ENCODE data around the gene GSTM5. TPM values are rescaled to one million over a fixed set of nuclear protein-coding genes. Genes with fewer than 3 reads are reported as not detected.

GSTM5 gene
- total and polyA plus RNA-seq, 2 of the 8 experiments (the other 6 are each of a cell fraction or from before 2014, with no cell fraction given): 0.24 to 0.89 TPM

DNA sequence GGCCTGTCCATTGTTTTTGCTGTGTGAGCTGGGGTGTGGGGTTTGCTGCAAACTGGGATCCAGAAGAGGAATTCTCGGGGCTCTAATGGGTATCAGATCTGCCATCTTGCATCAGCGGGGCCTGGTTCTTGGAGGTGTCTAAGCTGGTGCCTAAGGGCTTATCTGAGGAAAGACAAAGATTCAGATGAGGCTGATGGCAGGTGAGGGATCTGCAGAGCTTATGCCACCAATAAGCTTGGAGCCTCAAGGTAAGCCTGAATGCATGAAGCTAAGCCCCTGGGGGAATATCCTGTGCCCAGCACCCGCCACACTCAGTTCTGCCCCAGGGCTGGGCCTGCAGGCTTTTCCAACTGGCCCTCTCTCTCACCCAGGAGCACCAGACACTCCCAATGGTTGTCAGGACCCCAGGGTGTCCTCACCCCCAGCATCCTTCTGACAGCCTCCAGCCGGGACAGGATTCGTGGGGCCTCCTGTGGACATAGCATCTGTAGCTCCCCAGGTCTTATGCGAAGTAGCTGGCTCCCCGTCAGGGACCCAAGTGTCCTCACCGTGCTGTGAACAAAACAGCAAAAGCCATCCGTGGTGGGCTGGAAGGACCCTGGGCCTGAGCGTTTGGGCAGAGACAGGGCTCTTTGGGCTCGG lies 38.3 kb downstream of the GSTM5 start:
- no peak overlapping the region for H4K5ac ChIP-seq (ENCODE audit: insufficient read length, low read depth, low read length)
- H3K23ac ChIP-seq (ENCODE audit: insufficient read length): no peak overlapping the region
- FAIRE-seq (no peak), DNase-seq (ENCODE audit: low read depth in 1 of 2, low spot score in 2 of 2) (no peak)
- H3K27ac ChIP-seq (ENCODE audit: low read depth, low read length): no peak overlapping the region
- H2BK120ac ChIP-seq (replicated peaks; ENCODE audit: low read depth, low read length): no peak overlapping the region
- no peak overlapping the region for H2BK12ac ChIP-seq (ENCODE audit: low read depth, low read length)
- H3K79me2 ChIP-seq (ENCODE audit: control insufficient read depth in 1 of 2, insufficient read depth in 2 of 2, low read length in 2 of 2): no peaks in the 10 kb centered on the region
- H3K14ac ChIP-seq (ENCODE audit: insufficient read length): no peak overlapping the region
- H2AK5ac ChIP-seq (ENCODE audit: low read depth, low read length): no peak overlapping the region
- no peak overlapping the region for H3K4ac ChIP-seq (replicated peaks; ENCODE audit: insufficient read length, low read depth, low read length)
- H3K23me2 ChIP-seq (ENCODE audit: low read depth, low read length): 0 out of 2 replicates have a peak, but pooled peaks cover 2% of the 10 kb centered on the region
- ChIA-PET POLR2A (ENCODE audit: partially characterized antibody) (interaction anchor here (1.0 to 2.4 kb wide), 2 partner anchors 10 to 16 kb away, joined by 3 to 9 read pairs; partner anchors contain the start of gene GSTM3), CTCF (ENCODE audit: partially characterized antibody) (interaction anchor here (0.9 to 3.1 kb wide), 7 partner anchors 10 to 260 kb away, joined by 3 to 14 read pairs (median 4); no protein-coding TSS in a partner anchor)
- no peak overlapping the region for H3K18ac ChIP-seq (ENCODE audit: extremely low read depth, low read length)
- H4K91ac ChIP-seq (replicated peaks; ENCODE audit: insufficient read length, low read length): no peak overlapping the region
- H3K27me3 ChIP-seq (replicated peaks in 1 of 4; ENCODE audit: control insufficient read depth in 3 of 4, extremely low read depth in 1 of 4, insufficient read depth in 3 of 4, low read length in 3 of 4): no peaks in the 10 kb centered on the region
- H3K36me3 ChIP-seq (ENCODE audit: control insufficient read depth in 2 of 4, insufficient read depth in 4 of 4, low read length in 3 of 4): no peaks in the 10 kb centered on the region
- H4K8ac ChIP-seq (ENCODE audit: extremely low read depth, insufficient read depth, low read length): no peak overlapping the region
- H3K9me3 ChIP-seq (ENCODE audit: insufficient read depth in 2 of 2, low read depth in 1 of 2, low read length in 1 of 2): peaks cover 4 to 18% of the 10 kb centered on the region in 2 experiments; a peak in 3 of 4 replicates
- no peaks in the 10 kb centered on the region for H3K4me1 ChIP-seq (replicated peaks in 1 of 4; ENCODE audit: control insufficient read depth in 3 of 4, insufficient read depth in 4 of 4, low read length in 3 of 4)
- H3K9ac ChIP-seq (replicated peaks in 1 of 4; ENCODE audit: extremely low read depth in 1 of 4, low read depth in 3 of 4, low read length in 3 of 4): no peak overlapping the region
- no peak overlapping the region for H2BK5ac ChIP-seq (ENCODE audit: low read depth, low read length)
- no peak overlapping the region for H3K4me2 ChIP-seq (ENCODE audit: insufficient read depth in 1 of 2, low read depth in 2 of 2, low read length in 2 of 2)
- no peaks in the 10 kb centered on the region for H4K20me1 ChIP-seq (replicated peaks in 1 of 2; ENCODE audit: control insufficient read depth in 1 of 2, insufficient read depth in 2 of 2, low read length in 2 of 2)
- no peak overlapping the region for H2BK20ac ChIP-seq (ENCODE audit: low read length)
- H3K4me3 ChIP-seq (ENCODE audit: extremely low read depth in 1 of 4, insufficient read depth in 2 of 4, low read depth in 3 of 4, low read length in 4 of 4): no peak overlapping the region
- WGBS, 2 experiments (ENCODE audit: extremely low coverage in 1 of 2, insufficient coverage in 1 of 2, insufficient read length in 1 of 2, insufficient replicate concordance in 2 of 2, low coverage in 1 of 2, low lambda C conversion rate in 2 of 2, missing lambda C conversion rate in 1 of 2): 91% methylated on average over 11 of the region's 11 CpGs; no CpG with 5 or more reads in 1 of the 2 experiments
- no peak overlapping the region for H2AFZ ChIP-seq (ENCODE audit: low read length)
- no peak overlapping the region for H2BK15ac ChIP-seq (ENCODE audit: low read length)
- no peaks in the 10 kb centered on the region for H3K79me1 ChIP-seq (ENCODE audit: low read depth, low read length)
- no peak overlapping the region for H3K56ac ChIP-seq (replicated peaks; ENCODE audit: insufficient read length, low read depth, low read length)
- TF ChIP-seq RNF2 (IDR thresholded peaks at IDR 0.05; ENCODE audit: borderline replicate concordance, low read depth, low read length, missing control alignments, poor library complexity, severe bottlenecking) (no peak), EP300 (IDR thresholded peaks at IDR 0.05; ENCODE audit: borderline replicate concordance in 1 of 2, low read depth in 2 of 2, low read length in 2 of 2) (no peak), JUND (IDR thresholded peaks at IDR 0.05; ENCODE audit: low read length) (no peak), KDM5A (IDR thresholded peaks at IDR 0.05; ENCODE audit: low read length) (no peak), RAD21 (IDR thresholded peaks at IDR 0.05 in 1 of 2, conservative IDR thresholded peaks at IDR 0.05 in 1 of 2; ENCODE audit: low read depth in 2 of 2, low read length in 2 of 2) (no peak), TAF1 (IDR thresholded peaks at IDR 0.05; ENCODE audit: low read depth, low read length) (no peak), GTF2F1 (IDR thresholded peaks at IDR 0.05; ENCODE audit: borderline replicate concordance, low read depth, low read length) (no peak), TBP (IDR thresholded peaks at IDR 0.05; ENCODE audit: low read depth, low read length) (no peak)
- TF ChIP-seq, protein P1, sequence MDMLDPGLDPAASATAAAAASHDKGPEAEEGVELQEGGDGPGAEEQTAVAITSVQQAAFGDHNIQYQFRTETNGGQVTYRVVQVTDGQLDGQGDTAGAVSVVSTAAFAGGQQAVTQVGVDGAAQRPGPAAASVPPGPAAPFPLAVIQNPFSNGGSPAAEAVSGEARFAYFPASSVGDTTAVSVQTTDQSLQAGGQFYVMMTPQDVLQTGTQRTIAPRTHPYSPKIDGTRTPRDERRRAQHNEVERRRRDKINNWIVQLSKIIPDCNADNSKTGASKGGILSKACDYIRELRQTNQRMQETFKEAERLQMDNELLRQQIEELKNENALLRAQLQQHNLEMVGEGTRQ (IDR thresholded peaks at IDR 0.05; ENCODE audit: low read length): no peak
- TF ChIP-seq, protein P2, sequence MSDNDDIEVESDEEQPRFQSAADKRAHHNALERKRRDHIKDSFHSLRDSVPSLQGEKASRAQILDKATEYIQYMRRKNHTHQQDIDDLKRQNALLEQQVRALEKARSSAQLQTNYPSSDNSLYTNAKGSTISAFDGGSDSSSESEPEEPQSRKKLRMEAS (IDR thresholded peaks at IDR 0.05): no peak

Measured in H1 (cell line).